ENCODE results near the gene ZFAND5. TPM values are rescaled to one million over a fixed set of nuclear protein-coding genes. Genes with fewer than 3 reads are reported as not detected.

Gene ZFAND5
- total and polyA plus RNA-seq, 2 of the 13 experiments (the other 11 are each of a cell fraction or from before 2014, with no cell fraction given), result 53.4 to 60.2 TPM

DNA sequence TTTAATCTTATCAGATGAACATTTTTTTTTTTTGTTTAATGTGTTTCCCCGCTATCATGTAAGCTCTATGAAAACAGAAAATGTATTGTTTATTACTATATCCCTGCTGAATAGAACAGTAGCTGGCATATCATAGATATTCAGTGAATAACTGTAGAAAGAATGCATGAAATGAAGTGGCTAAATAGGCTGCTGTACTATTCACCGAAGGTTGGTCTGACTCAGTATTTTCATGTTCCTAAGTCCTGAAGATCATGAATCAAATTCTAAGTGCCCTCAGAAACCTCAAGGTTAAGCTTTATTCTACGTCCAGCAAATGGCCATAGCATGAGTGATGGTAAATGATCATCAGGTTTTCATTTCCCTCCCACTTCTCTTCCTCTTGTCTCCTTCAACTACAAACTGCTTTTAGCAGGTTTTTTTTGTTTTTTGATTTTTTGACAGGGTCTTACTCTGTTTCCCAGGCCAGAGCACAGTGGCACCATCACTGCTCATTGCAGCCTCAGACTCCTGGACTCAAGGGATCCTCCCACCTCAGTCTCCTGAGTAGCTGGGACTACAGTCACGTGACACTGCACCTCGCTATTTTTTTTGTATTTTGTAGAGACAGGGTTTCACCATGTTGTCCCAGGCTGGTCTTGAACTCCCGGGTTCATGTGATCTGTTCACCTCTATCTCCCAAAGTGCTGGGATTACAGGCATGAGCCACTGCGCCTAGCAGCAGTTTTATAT, 19.1 kb upstream of the ZFAND5 start:
- no peak overlapping the region for H3K4me3 ChIP-seq (replicated peaks in 1 of 3; ENCODE audit: insufficient read depth in 1 of 3, low read depth in 2 of 3, low read length in 3 of 3)
- no TSS peak for BruUV-seq (replicated peaks)
- in situ Hi-C loops (cut with HindIII; ENCODE audit: extremely low pct_ligation_motif_present, low pct_unique_long_range_greater_than_20kb), result no loop called here
- no peak overlapping the region for H3K9ac ChIP-seq (ENCODE audit: insufficient read depth, low read depth, low read length)
- H3K27me3 ChIP-seq (ENCODE audit: control insufficient read depth in 1 of 2, insufficient read depth in 2 of 2, low read length in 2 of 2), result no peaks in the 10 kb centered on the region
- no peak for ATAC-seq
- no peak overlapping the region for H3K4me2 ChIP-seq (ENCODE audit: low read depth, low read length)
- 44% methylated on average over 7 of the region's 7 CpGs for WGBS (ENCODE audit: low lambda C conversion rate)
- H3K79me2 ChIP-seq (ENCODE audit: insufficient read depth, low read length), result no peaks in the 10 kb centered on the region
- no peaks in the 10 kb centered on the region for H3K9me3 ChIP-seq (ENCODE audit: low read length)
- no peak overlapping the region for H3K27ac ChIP-seq (ENCODE audit: extremely low read length, insufficient read depth, low read length)
- no peaks in the 10 kb centered on the region for H4K20me1 ChIP-seq (ENCODE audit: insufficient read depth, low read length)
- peaks cover 12% of the 10 kb centered on the region; the same call in 1 of the 2 replicates for H3K4me1 ChIP-seq (ENCODE audit: insufficient read depth, low read length)
- H2AFZ ChIP-seq (ENCODE audit: low read length), result no peak overlapping the region
- POLR2A ChIA-PET, result interaction anchor here (1.1 kb wide), 1 partner anchor 19 kb away, joined by 3 read pairs; the partner anchor contains the start of gene ZFAND5
- intact Hi-C loops (cut with micrococcal nuclease; ENCODE audit: unreplicated experiment), result no loop called here
- no peak for FAIRE-seq
- H3K36me3 ChIP-seq (replicated peaks in 1 of 2; ENCODE audit: control insufficient read depth in 1 of 2, insufficient read depth in 2 of 2, low read length in 2 of 2), result no peaks in the 10 kb centered on the region
- CTCF ChIA-PET (ENCODE audit: low intra/inter-chr PET ratio, low total read pairs), result no interaction called here
- DNase-seq (ENCODE audit: low spot score), result no peak
- TF ChIP-seq TEAD2 (CRISPR knock-in tag; IDR thresholded peaks at IDR 0.05), result no peak
- TF ChIP-seq, protein P1, sequence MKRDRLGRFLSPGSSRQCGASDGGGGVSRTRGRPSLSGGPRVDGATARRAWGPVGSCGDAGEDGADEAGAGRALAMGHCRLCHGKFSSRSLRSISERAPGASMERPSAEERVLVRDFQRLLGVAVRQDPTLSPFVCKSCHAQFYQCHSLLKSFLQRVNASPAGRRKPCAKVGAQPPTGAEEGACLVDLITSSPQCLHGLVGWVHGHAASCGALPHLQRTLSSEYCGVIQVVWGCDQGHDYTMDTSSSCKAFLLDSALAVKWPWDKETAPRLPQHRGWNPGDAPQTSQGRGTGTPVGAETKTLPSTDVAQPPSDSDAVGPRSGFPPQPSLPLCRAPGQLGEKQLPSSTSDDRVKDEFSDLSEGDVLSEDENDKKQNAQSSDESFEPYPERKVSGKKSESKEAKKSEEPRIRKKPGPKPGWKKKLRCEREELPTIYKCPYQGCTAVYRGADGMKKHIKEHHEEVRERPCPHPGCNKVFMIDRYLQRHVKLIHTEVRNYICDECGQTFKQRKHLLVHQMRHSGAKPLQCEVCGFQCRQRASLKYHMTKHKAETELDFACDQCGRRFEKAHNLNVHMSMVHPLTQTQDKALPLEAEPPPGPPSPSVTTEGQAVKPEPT (CRISPR knock-in tag; IDR thresholded peaks at IDR 0.05; ENCODE audit: low read depth), result no peak
- TF ChIP-seq ZNF703 (CRISPR knock-in tag; IDR thresholded peaks at IDR 0.05; ENCODE audit: borderline replicate concordance), result no peak
- no peak for TF ChIP-seq GABPA (IDR thresholded peaks at IDR 0.05; ENCODE audit: low read depth, low read length)
- TF ChIP-seq GABPA (CRISPR knock-in tag; IDR thresholded peaks at IDR 0.05; ENCODE audit: low read depth), result no peak
- TF ChIP-seq, protein P2, sequence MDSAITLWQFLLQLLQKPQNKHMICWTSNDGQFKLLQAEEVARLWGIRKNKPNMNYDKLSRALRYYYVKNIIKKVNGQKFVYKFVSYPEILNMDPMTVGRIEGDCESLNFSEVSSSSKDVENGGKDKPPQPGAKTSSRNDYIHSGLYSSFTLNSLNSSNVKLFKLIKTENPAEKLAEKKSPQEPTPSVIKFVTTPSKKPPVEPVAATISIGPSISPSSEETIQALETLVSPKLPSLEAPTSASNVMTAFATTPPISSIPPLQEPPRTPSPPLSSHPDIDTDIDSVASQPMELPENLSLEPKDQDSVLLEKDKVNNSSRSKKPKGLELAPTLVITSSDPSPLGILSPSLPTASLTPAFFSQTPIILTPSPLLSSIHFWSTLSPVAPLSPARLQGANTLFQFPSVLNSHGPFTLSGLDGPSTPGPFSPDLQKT (CRISPR knock-in tag; IDR thresholded peaks at IDR 0.05; ENCODE audit: borderline replicate concordance), result no peak
- no peak for TF ChIP-seq ZNF367 (CRISPR knock-in tag; IDR thresholded peaks at IDR 0.05; ENCODE audit: borderline replicate concordance)
- no peak for TF ChIP-seq HMG20A (CRISPR knock-in tag; IDR thresholded peaks at IDR 0.05; ENCODE audit: borderline replicate concordance)
- TF ChIP-seq CHCHD3 (CRISPR knock-in tag; IDR thresholded peaks at IDR 0.05), result no peak
- TF ChIP-seq, protein P3, sequence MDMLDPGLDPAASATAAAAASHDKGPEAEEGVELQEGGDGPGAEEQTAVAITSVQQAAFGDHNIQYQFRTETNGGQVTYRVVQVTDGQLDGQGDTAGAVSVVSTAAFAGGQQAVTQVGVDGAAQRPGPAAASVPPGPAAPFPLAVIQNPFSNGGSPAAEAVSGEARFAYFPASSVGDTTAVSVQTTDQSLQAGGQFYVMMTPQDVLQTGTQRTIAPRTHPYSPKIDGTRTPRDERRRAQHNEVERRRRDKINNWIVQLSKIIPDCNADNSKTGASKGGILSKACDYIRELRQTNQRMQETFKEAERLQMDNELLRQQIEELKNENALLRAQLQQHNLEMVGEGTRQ (IDR thresholded peaks at IDR 0.05; ENCODE audit: low read depth, low read length), result peak; percentile 26; the same call in 1 of the 2 replicates
- TF ChIP-seq, protein P3 (CRISPR knock-in tag; IDR thresholded peaks at IDR 0.05; ENCODE audit: borderline replicate concordance), result no peak
- TF ChIP-seq ZNF546 (CRISPR knock-in tag; conservative IDR thresholded peaks at IDR 0.05), result no peak
- TF ChIP-seq RAD51 (IDR thresholded peaks at IDR 0.05; ENCODE audit: borderline replicate concordance), result peak; percentile 82
- TF ChIP-seq ZMYM3 (CRISPR knock-in tag; IDR thresholded peaks at IDR 0.05), result no peak
- TF ChIP-seq STAT5B (CRISPR knock-in tag; IDR thresholded peaks at IDR 0.05), result no peak
- TF ChIP-seq HDAC6 (IDR thresholded peaks at IDR 0.05; ENCODE audit: low read depth, low read length), result no peak
- TF ChIP-seq, protein P4, sequence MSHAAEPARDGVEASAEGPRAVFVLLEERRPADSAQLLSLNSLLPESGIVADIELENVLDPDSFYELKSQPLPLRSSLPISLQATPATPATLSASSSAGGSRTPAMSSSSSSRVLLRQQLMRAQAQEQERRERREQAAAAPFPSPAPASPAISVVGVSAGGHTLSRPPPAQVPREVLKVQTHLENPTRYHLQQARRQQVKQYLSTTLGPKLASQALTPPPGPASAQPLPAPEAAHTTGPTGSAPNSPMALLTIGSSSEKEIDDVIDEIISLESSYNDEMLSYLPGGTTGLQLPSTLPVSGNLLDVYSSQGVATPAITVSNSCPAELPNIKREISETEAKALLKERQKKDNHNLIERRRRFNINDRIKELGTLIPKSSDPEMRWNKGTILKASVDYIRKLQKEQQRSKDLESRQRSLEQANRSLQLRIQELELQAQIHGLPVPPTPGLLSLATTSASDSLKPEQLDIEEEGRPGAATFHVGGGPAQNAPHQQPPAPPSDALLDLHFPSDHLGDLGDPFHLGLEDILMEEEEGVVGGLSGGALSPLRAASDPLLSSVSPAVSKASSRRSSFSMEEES (CRISPR knock-in tag; IDR thresholded peaks at IDR 0.05), result no peak
- TF ChIP-seq CBX5 (CRISPR knock-in tag; IDR thresholded peaks at IDR 0.05; ENCODE audit: borderline replicate concordance), result no peak

All from HepG2 (cell line).